SU-DHL-6 (cell line): Measurements from ENCODE around the gene TOX2.

Source experiments
- H2AFZ ChIP-seq: fragments of 200-600 bp; sonication (generic); 2 replicates; pipeline ENCODE4 v1.6.1; 2014; ENCODE audit warnings: low read depth, mild to moderate bottlenecking, moderate library complexity, mixed read lengths, antibody characterized with exemption, low read length; ENCODE audit not compliant: severe bottlenecking
- H3F3A ChIP-seq: fragments of 200-600 bp; shearing (Covaris generic); 2 replicates; pipeline ENCODE4 v1.6.0; 2016; ENCODE audit warnings: antibody characterized with exemption, mild to moderate bottlenecking; ENCODE audit not compliant: insufficient read depth
- H3K27ac ChIP-seq: fragments of 200-600 bp; sonication (generic); 2 replicates; pipeline ENCODE4 v1.5.1; 2016; ENCODE audit warnings: low read depth, mild to moderate bottlenecking, low read length, moderate library complexity, mixed read lengths
- H3K27me3 ChIP-seq: fragments of 200-600 bp; sonication (generic), shearing (Covaris generic); 2 replicates; pipeline ENCODE4 v1.6.0; 2014; ENCODE audit warnings: mild to moderate bottlenecking, low read length
- H3K36me3 ChIP-seq: fragments of 200-600 bp; sonication (generic); 2 replicates; pipeline ENCODE4 v1.6.1; 2014; ENCODE audit warnings: mild to moderate bottlenecking, low read length, mixed read lengths
- H3K4me2 ChIP-seq: fragments of 300-600, 200-600 bp; shearing (Covaris generic), sonication (generic); 2 replicates; pipeline ENCODE4 v1.6.0; 2014; ENCODE audit warnings: low read length, low read depth, mild to moderate bottlenecking; ENCODE audit not compliant: poor library complexity, severe bottlenecking
- H3K4me3 ChIP-seq: fragments of 200-600 bp; sonication (generic); 2 replicates; pipeline ENCODE4 v1.5.1; 2014; ENCODE audit warnings: antibody characterized with exemption, low read length, mild to moderate bottlenecking, mixed read lengths; ENCODE audit not compliant: insufficient read depth, poor library complexity, severe bottlenecking
- H3K79me2 ChIP-seq: fragments of 200-600 bp; sonication (generic); 2 replicates; pipeline ENCODE4 v1.6.1; 2014; ENCODE audit warnings: mild to moderate bottlenecking, low read length, moderate library complexity; ENCODE audit not compliant: insufficient read depth
- H3K9ac ChIP-seq: fragments of 200-600 bp; sonication (generic); 2 replicates; pipeline ENCODE4 v1.7.0; 2014; ENCODE audit warnings: mild to moderate bottlenecking, low read length
- H3K9me2 ChIP-seq: fragments of 200-600 bp; sonication (generic); replicated peaks from 2 replicates; pipeline ENCODE4 v1.6.1; 2014; ENCODE audit warnings: low read length; ENCODE audit not compliant: insufficient read depth
- H3K9me3 ChIP-seq: fragments of 200-600 bp; sonication (generic); 2 replicates; pipeline ENCODE4 v1.6.1; 2014; ENCODE audit warnings: low read length, mixed read lengths; ENCODE audit not compliant: insufficient read depth
- H4K20me1 ChIP-seq: fragments of 200-600 bp; sonication (generic); 2 replicates; pipeline ENCODE4 v1.6.1; 2014; ENCODE audit warnings: low read depth, mild to moderate bottlenecking, antibody characterized with exemption, low read length, moderate library complexity, mixed read lengths
- EZH2phosphoT487 ChIP-seq: fragments of 200-600 bp; sonication (generic), shearing (Covaris generic); conservative IDR thresholded peaks from 2 replicates; pipeline ENCODE4 v1.6.1; 2018; ENCODE audit warnings: mild to moderate bottlenecking, antibody characterized with exemption, low read length, moderate library complexity, mixed read lengths
- TF ChIP-seq, protein P1 (sequence below): fragments of 200-600 bp; sonication (generic); IDR thresholded peaks from one replicate; pipeline ENCODE4 v1.5.1; 2017; ENCODE audit warnings: antibody characterized with exemption, mild to moderate bottlenecking, low read length, moderate library complexity; ENCODE audit not compliant: insufficient read depth, poor library complexity, severe bottlenecking

Gene TOX2

DNA sequence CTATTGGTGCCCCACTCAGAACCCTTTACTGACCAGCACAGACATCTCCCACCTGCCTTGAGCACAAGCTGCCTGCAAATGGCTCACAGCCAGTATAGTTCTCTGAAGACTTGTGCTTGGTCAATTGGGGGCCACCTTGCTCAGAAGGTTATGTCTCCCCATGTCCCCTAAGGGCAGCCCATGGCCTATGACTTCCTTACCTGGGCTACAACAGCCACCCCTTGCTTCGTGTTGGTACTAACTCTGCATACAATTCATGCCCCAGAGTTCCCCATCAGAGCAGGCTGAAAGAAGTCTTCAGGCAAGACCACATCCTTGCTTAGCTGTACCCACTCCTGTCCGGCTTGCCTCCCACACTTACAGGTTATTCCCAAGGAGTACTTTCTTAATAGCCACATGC is 57.4 kb downstream of the TOX2 start:
- no peak overlapping the region for H3K4me2 ChIP-seq
- no peaks in the 10 kb centered on the region for H3K9me3 ChIP-seq
- no peaks in the 10 kb centered on the region for H3K79me2 ChIP-seq
- H3K9me2 ChIP-seq: no peaks in the 10 kb centered on the region
- TF ChIP-seq, protein P1, sequence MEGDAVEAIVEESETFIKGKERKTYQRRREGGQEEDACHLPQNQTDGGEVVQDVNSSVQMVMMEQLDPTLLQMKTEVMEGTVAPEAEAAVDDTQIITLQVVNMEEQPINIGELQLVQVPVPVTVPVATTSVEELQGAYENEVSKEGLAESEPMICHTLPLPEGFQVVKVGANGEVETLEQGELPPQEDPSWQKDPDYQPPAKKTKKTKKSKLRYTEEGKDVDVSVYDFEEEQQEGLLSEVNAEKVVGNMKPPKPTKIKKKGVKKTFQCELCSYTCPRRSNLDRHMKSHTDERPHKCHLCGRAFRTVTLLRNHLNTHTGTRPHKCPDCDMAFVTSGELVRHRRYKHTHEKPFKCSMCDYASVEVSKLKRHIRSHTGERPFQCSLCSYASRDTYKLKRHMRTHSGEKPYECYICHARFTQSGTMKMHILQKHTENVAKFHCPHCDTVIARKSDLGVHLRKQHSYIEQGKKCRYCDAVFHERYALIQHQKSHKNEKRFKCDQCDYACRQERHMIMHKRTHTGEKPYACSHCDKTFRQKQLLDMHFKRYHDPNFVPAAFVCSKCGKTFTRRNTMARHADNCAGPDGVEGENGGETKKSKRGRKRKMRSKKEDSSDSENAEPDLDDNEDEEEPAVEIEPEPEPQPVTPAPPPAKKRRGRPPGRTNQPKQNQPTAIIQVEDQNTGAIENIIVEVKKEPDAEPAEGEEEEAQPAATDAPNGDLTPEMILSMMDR: no peak
- no peak for TF ChIP-seq EZH2phosphoT487
- no peaks in the 10 kb centered on the region for H3K36me3 ChIP-seq
- H3K27ac ChIP-seq: no peak overlapping the region
- no peak overlapping the region for H3K4me3 ChIP-seq
- H2AFZ ChIP-seq: no peak overlapping the region
- no peaks in the 10 kb centered on the region for H3K27me3 ChIP-seq
- H3K9ac ChIP-seq: no peak overlapping the region
- H3F3A ChIP-seq: no peaks in the 10 kb centered on the region
- no peaks in the 10 kb centered on the region for H4K20me1 ChIP-seq

DNA sequence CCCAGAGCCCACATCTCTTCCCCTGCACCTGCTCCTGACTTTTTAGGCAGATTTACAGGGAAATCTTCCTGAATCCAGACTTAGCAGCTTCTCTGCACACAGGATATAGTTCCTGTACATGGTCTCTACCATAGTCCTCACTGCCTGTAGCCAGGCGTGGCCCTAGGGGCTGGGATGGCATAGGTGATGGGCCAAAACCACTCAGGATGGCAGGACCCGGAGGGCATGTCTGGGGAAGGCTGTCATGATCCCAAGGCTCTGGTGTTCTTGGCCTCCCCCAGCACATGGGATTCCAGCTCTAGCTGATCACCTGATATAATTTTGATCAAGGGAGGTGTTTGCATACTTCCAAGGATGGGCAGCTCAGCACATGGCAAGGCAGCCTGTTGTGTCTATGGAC is 58.0 kb downstream of the TOX2 start:
- no peaks in the 10 kb centered on the region for H3K9me3 ChIP-seq
- no peaks in the 10 kb centered on the region for H3K9me2 ChIP-seq
- no peak for TF ChIP-seq EZH2phosphoT487
- TF ChIP-seq, protein P1: no peak
- H3K27me3 ChIP-seq: no peaks in the 10 kb centered on the region
- no peaks in the 10 kb centered on the region for H3K36me3 ChIP-seq
- no peaks in the 10 kb centered on the region for H4K20me1 ChIP-seq
- no peak overlapping the region for H3K27ac ChIP-seq
- H3K4me2 ChIP-seq: no peak overlapping the region
- no peaks in the 10 kb centered on the region for H3F3A ChIP-seq
- H3K9ac ChIP-seq: no peak overlapping the region
- no peak overlapping the region for H3K4me3 ChIP-seq
- H2AFZ ChIP-seq: no peak overlapping the region
- H3K79me2 ChIP-seq: no peaks in the 10 kb centered on the region

DNA sequence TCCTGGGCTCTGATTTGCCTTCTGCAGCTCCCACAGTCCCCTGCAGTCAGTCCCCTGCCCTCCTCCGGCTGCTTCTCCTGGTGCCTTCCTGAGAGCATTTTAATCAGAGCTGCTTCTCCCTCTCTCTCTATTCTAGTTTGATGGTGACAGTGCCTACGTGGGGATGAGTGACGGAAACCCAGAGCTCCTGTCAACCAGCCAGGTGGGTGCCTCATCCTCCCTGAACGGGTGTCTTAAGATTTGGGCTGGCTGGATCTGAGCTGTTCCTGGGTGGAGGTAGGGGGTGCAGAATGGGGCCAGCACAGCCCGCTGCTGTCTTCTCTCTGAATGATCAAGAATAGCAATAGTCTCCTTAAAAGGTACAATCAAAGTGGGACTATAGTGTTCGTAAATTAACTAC is 58.6 kb downstream of the TOX2 start:
- Histone ChIP-seq H3K36me3 (no peaks in the 10 kb centered on the region), H3K79me2 (no peaks in the 10 kb centered on the region), H3F3A (no peaks in the 10 kb centered on the region), H2AFZ (no peak overlapping the region), H4K20me1 (no peaks in the 10 kb centered on the region), H3K27ac (no peak overlapping the region), H3K4me3 (no peak overlapping the region), H3K9ac (no peak overlapping the region), H3K4me2 (no peak overlapping the region), H3K9me2 (no peaks in the 10 kb centered on the region), H3K27me3 (no peaks in the 10 kb centered on the region), H3K9me3 (no peaks in the 10 kb centered on the region)
- TF ChIP-seq, protein P1: no peak
- no peak for TF ChIP-seq EZH2phosphoT487
